ENCODE data around the gene ZNFX1.

Gene ZNFX1

GRCh38 chr20:49281913-49282467, 4.1 kb upstream of the ZNFX1 start:
- no peak for DNase-seq (ENCODE audit: extremely low read depth, low read depth)
- TF ChIP-seq CTCF (IDR thresholded peaks at IDR 0.05; ENCODE audit: low read depth, low read length), result no peak

- DNase-seq (ENCODE audit: extremely low read depth, low read depth), result no peak
These were observed 3.4 kb upstream of the ZNFX1 start for GRCh38 chr20:49281059-49281912.

GRCh38 chr20:49280463-49281058, 2.7 kb upstream of the ZNFX1 start:
- DNase-seq (ENCODE audit: extremely low read depth, low read depth), result no peak
- TF ChIP-seq CTCF (IDR thresholded peaks at IDR 0.05; ENCODE audit: low read depth, low read length), result no peak

More at GRCh38 chr20:49281059-49281912, 3.4 kb upstream of the ZNFX1 start:
- TF ChIP-seq CTCF (IDR thresholded peaks at IDR 0.05; ENCODE audit: low read depth, low read length), result no peak

DNA sequence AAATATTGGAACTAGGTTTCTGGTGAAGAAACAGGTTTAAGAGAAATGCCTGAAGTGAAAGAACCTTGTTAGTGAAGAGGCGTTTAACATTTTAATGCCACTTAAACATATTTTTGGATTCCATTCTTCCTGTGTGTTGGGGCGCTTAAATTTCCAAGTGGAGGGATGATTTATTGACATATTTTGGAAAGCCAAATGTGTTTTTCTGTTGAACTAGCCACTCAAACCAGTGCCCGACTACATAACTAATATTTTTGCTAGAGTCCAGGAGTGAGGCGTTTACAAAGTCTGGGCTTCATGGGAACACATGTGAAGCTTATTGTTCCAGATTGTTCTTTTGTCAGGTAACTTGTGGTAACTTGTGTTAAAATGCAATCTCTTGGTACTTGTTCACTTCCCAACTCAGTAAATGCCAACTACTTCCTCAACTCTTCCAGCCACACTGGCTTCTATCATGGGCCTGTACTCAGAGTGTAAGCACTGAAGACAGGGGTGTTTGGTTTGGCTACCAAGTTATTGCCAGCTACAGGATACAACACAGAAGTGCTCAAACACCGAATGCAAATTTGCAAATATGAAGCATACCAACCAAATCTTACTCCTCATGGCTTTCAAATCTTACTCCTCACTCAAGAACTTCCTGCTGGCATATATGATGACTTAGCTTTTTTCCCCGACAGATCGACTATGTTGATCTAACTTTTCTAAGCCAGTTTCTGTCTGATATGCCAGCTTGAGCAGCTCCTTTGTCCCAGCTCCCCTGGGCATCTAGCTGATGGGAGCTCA, 2.0 kb upstream of the ZNFX1 start:
- TF ChIP-seq CTCF (IDR thresholded peaks at IDR 0.05; ENCODE audit: low read depth, low read length), result no peak
- DNase-seq (ENCODE audit: extremely low read depth, low read depth), result no peak

DNA sequence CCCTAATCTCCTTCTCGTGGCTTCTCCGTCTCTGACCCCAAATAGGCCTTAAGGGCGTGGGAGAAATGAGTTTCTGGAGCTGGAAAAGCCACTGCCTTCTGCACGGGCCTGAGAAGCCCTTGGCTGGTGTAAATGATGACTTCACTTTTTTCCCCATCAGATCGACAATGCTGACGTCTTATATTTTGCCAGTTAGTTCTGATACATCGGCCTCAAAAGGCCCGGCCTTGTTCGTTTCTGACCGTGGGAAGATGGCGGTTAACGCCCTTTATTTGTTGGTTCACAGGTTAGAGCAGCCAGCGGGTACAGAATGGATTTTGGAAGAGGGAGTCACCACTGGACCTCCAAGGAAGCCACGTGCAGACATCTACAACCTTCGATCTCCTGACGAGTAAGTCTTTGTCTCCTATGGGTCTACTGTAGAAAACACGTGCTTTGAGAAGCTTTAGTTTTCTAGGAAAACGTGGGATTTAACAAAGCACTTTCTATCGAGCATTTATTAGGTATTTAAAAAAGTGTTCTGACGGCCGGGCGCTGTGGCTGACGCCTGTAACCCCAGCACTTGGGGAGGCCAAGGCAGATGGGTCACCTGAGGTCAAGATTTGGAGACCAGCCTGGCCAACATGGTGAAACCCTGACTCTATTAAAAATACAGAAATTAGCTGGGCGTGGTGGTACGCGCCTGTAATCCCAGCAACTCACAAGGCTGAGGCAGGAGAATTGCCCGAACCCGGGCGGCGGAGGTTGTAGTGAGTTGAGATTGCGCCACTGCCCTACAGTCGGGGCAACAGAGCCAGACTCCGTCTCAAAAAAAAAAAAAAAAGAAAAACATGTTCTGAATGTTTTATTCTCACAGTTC, 1.2 kb upstream of the ZNFX1 start:
- no peak for DNase-seq (ENCODE audit: extremely low read depth, low read depth)
- TF ChIP-seq CTCF (IDR thresholded peaks at IDR 0.05; ENCODE audit: low read depth, low read length), result no peak

- DNase-seq (ENCODE audit: extremely low read depth, low read depth), result no peak
- TF ChIP-seq CTCF (IDR thresholded peaks at IDR 0.05; ENCODE audit: low read depth, low read length), result no peak
These were observed 146 bp downstream of the ZNFX1 start for GRCh38 chr20:49277786-49278035.

Measured in AG09319 (cell line).